ENCODE data around the gene THAP5. TPM values are rescaled to one million over a fixed set of nuclear protein-coding genes. Genes with fewer than 3 reads are reported as not detected.

The THAP5 gene
- total RNA-seq, 1 experiment from 2014 or later = 24.6 TPM

DNA sequence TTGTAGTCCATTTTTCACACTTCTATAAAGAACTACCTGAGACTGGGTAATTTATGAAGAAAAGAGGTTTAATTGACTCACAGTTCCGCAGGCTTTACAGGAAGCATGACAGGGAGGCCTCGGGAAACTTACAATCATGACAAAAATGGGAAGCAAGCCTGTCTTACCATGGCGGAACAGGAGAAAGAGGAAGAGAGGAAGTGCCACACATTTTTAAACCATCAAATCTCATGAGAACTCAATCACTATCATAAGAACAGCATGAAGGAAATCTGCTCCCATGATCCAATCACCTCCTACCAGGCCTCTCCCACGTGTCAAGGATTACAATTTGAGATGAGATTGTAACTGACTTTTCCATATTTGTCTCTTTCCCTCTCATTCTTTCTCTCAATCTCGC lies 34.2 kb downstream of the THAP5 start:
- no peaks in the 10 kb centered on the region for H3K9me3 ChIP-seq (ENCODE audit: control insufficient read depth, insufficient read depth, low read depth, low read length)
- POLR2A ChIA-PET = interaction anchor here (0.7 kb wide), 1 partner anchor 1243 kb away, joined by 5 read pairs; no protein-coding TSS in a partner anchor

DNA sequence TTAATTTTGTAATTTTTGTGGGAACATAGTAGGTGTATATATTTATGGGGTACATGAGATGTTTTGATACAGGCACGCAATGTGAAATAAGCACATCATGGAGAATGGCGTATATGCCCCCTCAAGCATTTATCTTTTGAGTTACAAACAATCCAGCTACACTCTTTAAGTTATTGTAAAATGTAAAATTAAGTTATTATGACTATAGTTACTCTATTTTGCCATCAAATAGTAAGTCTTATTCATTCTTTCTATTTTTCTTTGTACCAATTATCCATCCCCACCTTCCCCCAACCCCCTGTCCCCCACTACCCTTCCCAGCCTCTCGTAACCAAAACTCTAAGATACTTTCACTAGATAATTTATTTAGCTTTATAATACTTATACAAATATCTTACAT lies 35.8 kb downstream of the THAP5 start:
- ChIA-PET CTCF (no interaction called here), POLR2A (no interaction called here)
- BruUV-seq (replicated peaks) = no TSS peak
- H3K27ac ChIP-seq (ENCODE audit: low read length) = no peak overlapping the region
- no peak overlapping the region for H3K4me3 ChIP-seq (ENCODE audit: low read depth in 2 of 2, low read length in 2 of 2)
- DNase-seq (ENCODE audit: low read depth, low spot score) (no peak), ATAC-seq (no peak)
- no peaks in the 10 kb centered on the region for H3K9me3 ChIP-seq (ENCODE audit: control insufficient read depth, insufficient read depth, low read depth, low read length)
- in situ Hi-C loops (cut with HindIII; ENCODE audit: low pct_unique_long_range_greater_than_20kb, low sequenced_read_pairs) (no loop called here), intact Hi-C loops (cut with micrococcal nuclease; ENCODE audit: unreplicated experiment) (no loop called here)
- TF ChIP-seq, protein P1, sequence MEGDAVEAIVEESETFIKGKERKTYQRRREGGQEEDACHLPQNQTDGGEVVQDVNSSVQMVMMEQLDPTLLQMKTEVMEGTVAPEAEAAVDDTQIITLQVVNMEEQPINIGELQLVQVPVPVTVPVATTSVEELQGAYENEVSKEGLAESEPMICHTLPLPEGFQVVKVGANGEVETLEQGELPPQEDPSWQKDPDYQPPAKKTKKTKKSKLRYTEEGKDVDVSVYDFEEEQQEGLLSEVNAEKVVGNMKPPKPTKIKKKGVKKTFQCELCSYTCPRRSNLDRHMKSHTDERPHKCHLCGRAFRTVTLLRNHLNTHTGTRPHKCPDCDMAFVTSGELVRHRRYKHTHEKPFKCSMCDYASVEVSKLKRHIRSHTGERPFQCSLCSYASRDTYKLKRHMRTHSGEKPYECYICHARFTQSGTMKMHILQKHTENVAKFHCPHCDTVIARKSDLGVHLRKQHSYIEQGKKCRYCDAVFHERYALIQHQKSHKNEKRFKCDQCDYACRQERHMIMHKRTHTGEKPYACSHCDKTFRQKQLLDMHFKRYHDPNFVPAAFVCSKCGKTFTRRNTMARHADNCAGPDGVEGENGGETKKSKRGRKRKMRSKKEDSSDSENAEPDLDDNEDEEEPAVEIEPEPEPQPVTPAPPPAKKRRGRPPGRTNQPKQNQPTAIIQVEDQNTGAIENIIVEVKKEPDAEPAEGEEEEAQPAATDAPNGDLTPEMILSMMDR (IDR thresholded peaks at IDR 0.05) = no peak
- TF ChIP-seq POLR2AphosphoS5 (IDR thresholded peaks at IDR 0.05; ENCODE audit: low read depth, low read length) (no peak), TCF7L2 (IDR thresholded peaks at IDR 0.05; ENCODE audit: low read depth, low read length) (no peak), SIN3A (IDR thresholded peaks at IDR 0.05; ENCODE audit: borderline replicate concordance, insufficient read depth, low read depth, low read length) (no peak)
- TF ChIP-seq, protein P2, sequence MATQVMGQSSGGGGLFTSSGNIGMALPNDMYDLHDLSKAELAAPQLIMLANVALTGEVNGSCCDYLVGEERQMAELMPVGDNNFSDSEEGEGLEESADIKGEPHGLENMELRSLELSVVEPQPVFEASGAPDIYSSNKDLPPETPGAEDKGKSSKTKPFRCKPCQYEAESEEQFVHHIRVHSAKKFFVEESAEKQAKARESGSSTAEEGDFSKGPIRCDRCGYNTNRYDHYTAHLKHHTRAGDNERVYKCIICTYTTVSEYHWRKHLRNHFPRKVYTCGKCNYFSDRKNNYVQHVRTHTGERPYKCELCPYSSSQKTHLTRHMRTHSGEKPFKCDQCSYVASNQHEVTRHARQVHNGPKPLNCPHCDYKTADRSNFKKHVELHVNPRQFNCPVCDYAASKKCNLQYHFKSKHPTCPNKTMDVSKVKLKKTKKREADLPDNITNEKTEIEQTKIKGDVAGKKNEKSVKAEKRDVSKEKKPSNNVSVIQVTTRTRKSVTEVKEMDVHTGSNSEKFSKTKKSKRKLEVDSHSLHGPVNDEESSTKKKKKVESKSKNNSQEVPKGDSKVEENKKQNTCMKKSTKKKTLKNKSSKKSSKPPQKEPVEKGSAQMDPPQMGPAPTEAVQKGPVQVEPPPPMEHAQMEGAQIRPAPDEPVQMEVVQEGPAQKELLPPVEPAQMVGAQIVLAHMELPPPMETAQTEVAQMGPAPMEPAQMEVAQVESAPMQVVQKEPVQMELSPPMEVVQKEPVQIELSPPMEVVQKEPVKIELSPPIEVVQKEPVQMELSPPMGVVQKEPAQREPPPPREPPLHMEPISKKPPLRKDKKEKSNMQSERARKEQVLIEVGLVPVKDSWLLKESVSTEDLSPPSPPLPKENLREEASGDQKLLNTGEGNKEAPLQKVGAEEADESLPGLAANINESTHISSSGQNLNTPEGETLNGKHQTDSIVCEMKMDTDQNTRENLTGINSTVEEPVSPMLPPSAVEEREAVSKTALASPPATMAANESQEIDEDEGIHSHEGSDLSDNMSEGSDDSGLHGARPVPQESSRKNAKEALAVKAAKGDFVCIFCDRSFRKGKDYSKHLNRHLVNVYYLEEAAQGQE (IDR thresholded peaks at IDR 0.05; ENCODE audit: insufficient read depth in 1 of 2, low read depth in 2 of 2, low read length in 1 of 2) = no peak
- no peaks in the 10 kb centered on the region for H3K36me3 ChIP-seq (ENCODE audit: control insufficient read depth, insufficient read depth, low read length)
- H3K4me1 ChIP-seq (ENCODE audit: control insufficient read depth, insufficient read depth, low read length) = no peaks in the 10 kb centered on the region
- H3K27me3 ChIP-seq (ENCODE audit: control insufficient read depth, insufficient read depth, low read length) = no peaks in the 10 kb centered on the region

More for the DNA sequence above, 34.2 kb downstream of the THAP5 start:
- BruUV-seq (replicated peaks) = no TSS peak
- no peaks in the 10 kb centered on the region for H3K4me1 ChIP-seq (ENCODE audit: control insufficient read depth, insufficient read depth, low read length)
- no peaks in the 10 kb centered on the region for H3K27me3 ChIP-seq (ENCODE audit: control insufficient read depth, insufficient read depth, low read length)
- no peak for ATAC-seq
- DNase-seq (ENCODE audit: low read depth, low spot score) = no peak
- H3K27ac ChIP-seq (ENCODE audit: low read length) = no peak overlapping the region
- in situ Hi-C loops (cut with HindIII; ENCODE audit: low pct_unique_long_range_greater_than_20kb, low sequenced_read_pairs) (no loop called here), intact Hi-C loops (cut with micrococcal nuclease; ENCODE audit: unreplicated experiment) (no loop called here)
- CTCF ChIA-PET = no interaction called here
- TF ChIP-seq SIN3A (IDR thresholded peaks at IDR 0.05; ENCODE audit: borderline replicate concordance, insufficient read depth, low read depth, low read length) (no peak), TCF7L2 (IDR thresholded peaks at IDR 0.05; ENCODE audit: low read depth, low read length) (no peak), POLR2AphosphoS5 (IDR thresholded peaks at IDR 0.05; ENCODE audit: low read depth, low read length) (no peak)
- TF ChIP-seq, protein P2 (IDR thresholded peaks at IDR 0.05; ENCODE audit: insufficient read depth in 1 of 2, low read depth in 2 of 2, low read length in 1 of 2) = no peak
- TF ChIP-seq, protein P1 (IDR thresholded peaks at IDR 0.05) = no peak
- no peaks in the 10 kb centered on the region for H3K36me3 ChIP-seq (ENCODE audit: control insufficient read depth, insufficient read depth, low read length)
- H3K4me3 ChIP-seq (ENCODE audit: low read depth in 2 of 2, low read length in 2 of 2) = no peak overlapping the region

All from Panc1 (cell line).